Trophoblast cell (in vitro differentiated cells and primary cell): ENCODE data around the gene POM121L12.

ENCODE experiments used
- DNase-seq, 2 donors: peaks; one replicate each; pipeline ENCODE4 v3.0.0-alpha.2; 2016
- H2AFZ ChIP-seq: 2 replicates; pipeline ENCODE4 v1.6.1; 2013; ENCODE audit warnings: low read length, moderate library complexity, mild to moderate bottlenecking; ENCODE audit not compliant: insufficient read depth, poor library complexity
- H2AK5ac ChIP-seq: 2 replicates; pipeline ENCODE4 v1.6.1; 2013; ENCODE audit warnings: mild to moderate bottlenecking, low read length
- H2BK120ac ChIP-seq: 2 replicates; pipeline ENCODE4 v1.6.1; 2013; ENCODE audit warnings: low read length, mild to moderate bottlenecking, moderate library complexity; ENCODE audit not compliant: insufficient read depth, poor library complexity
- H2BK12ac ChIP-seq: 2 replicates; pipeline ENCODE4 v1.6.1; 2013; ENCODE audit warnings: mild to moderate bottlenecking, low read length, moderate library complexity
- H2BK5ac ChIP-seq: 2 replicates; pipeline ENCODE4 v1.6.1; 2013; ENCODE audit warnings: low read length, low read depth, moderate library complexity, mild to moderate bottlenecking; ENCODE audit not compliant: poor library complexity
- H3K14ac ChIP-seq: 2 replicates; pipeline ENCODE4 v1.6.1; 2013; ENCODE audit warnings: mild to moderate bottlenecking, low read length
- H3K18ac ChIP-seq: 2 replicates; pipeline ENCODE4 v1.6.1; 2013; ENCODE audit warnings: mild to moderate bottlenecking, low read length
- H3K23ac ChIP-seq: 2 replicates; pipeline ENCODE4 v1.6.1; 2013; ENCODE audit warnings: low read length
- H3K27ac ChIP-seq: 2 replicates; pipeline ENCODE4 v1.5.1; 2013; ENCODE audit warnings: low read depth, mild to moderate bottlenecking, inconsistent platforms, low read length, moderate library complexity
- H3K27me3 ChIP-seq: 2 replicates; pipeline ENCODE4 v1.6.1; 2013; ENCODE audit warnings: inconsistent platforms, mild to moderate bottlenecking, low read length, moderate library complexity; ENCODE audit not compliant: insufficient read depth
- H3K36me3 ChIP-seq, 2 experiments: 1 replicate in 1 of 2; 2 replicates in 1 of 2; pipeline ENCODE4 v1.6.1; 2013; ENCODE audit warnings: low read length in 2 of 2, mild to moderate bottlenecking in 2 of 2, moderate library complexity in 1 of 2; ENCODE audit not compliant: insufficient read depth in 2 of 2, control insufficient read depth in 1 of 2
- H3K4ac ChIP-seq: 2 replicates; pipeline ENCODE4 v1.6.1; 2013; ENCODE audit warnings: low read depth, mild to moderate bottlenecking, low read length, moderate library complexity
- H3K4me1 ChIP-seq, 2 experiments: 1 replicate in 1 of 2; 2 replicates in 1 of 2; pipeline ENCODE4 v1.6.1; 2013; ENCODE audit warnings: low read length in 2 of 2, mild to moderate bottlenecking in 2 of 2, moderate library complexity in 1 of 2; ENCODE audit not compliant: insufficient read depth in 2 of 2, control insufficient read depth in 1 of 2
- H3K4me2 ChIP-seq: 2 replicates; pipeline ENCODE4 v1.6.1; 2013; ENCODE audit warnings: inconsistent platforms, mild to moderate bottlenecking, low read length, moderate library complexity
- H3K4me3 ChIP-seq: 2 replicates; pipeline ENCODE4 v1.5.1; 2013; ENCODE audit warnings: mild to moderate bottlenecking, low read depth, low read length, inconsistent platforms
- H3K79me1 ChIP-seq: one replicate; pipeline ENCODE4 v1.6.1; 2013; ENCODE audit warnings: low read length
- H3K79me2 ChIP-seq: 2 replicates; pipeline ENCODE4 v1.6.1; 2013; ENCODE audit warnings: low read length, mild to moderate bottlenecking; ENCODE audit not compliant: control insufficient read depth, insufficient read depth, poor library complexity
- H3K9ac ChIP-seq: 2 replicates; pipeline ENCODE4 v1.6.1; 2013; ENCODE audit warnings: mild to moderate bottlenecking, low read length
- H3K9me3 ChIP-seq: 2 replicates; pipeline ENCODE4 v1.6.1; 2013; ENCODE audit warnings: low read depth, mild to moderate bottlenecking, control low read depth, inconsistent platforms, low read length; ENCODE audit not compliant: insufficient read depth
- H4K12ac ChIP-seq: 2 replicates; pipeline ENCODE4 v1.6.1; 2013; ENCODE audit warnings: low read depth, mild to moderate bottlenecking, low read length, moderate library complexity
- H4K8ac ChIP-seq: 2 replicates; pipeline ENCODE4 v1.6.1; 2013; ENCODE audit warnings: low read depth, mild to moderate bottlenecking, low read length, moderate library complexity
- H4K91ac ChIP-seq: one replicate; pipeline ENCODE4 v1.6.1; 2013; ENCODE audit warnings: low read depth, mild to moderate bottlenecking, low read length, moderate library complexity
- WGBS: extraction: QIAGEN DNeasy Blood & Tissue Kit; methylation state at CpG from one replicate; pipeline ENCODE4 v1.1.7; 2013; ENCODE audit warnings: missing lambda C conversion rate; ENCODE audit not compliant: insufficient read length, insufficient coverage; ENCODE audit errors: extremely low coverage; 5-methylcytosine and 5-hydroxymethylcytosine counted together

The POM121L12 gene

GRCh38 chr7:53015463-53015862 lies 20.0 kb upstream of the POM121L12 start:
- Histone ChIP-seq H2BK120ac (no peak overlapping the region), H4K12ac (no peak overlapping the region), H4K91ac (no peak overlapping the region), H2AFZ (no peak overlapping the region), H2BK12ac (no peak overlapping the region), H3K27me3 (no peaks in the 10 kb centered on the region), H3K4ac (no peak overlapping the region), H3K79me2 (no peaks in the 10 kb centered on the region), H3K4me2 (no peak overlapping the region), H3K79me1 (no peaks in the 10 kb centered on the region), H2AK5ac (no peak overlapping the region), H3K4me1 (no peaks in the 10 kb centered on the region), H3K36me3 (peaks cover 0 to 2% of the 10 kb centered on the region in 2 experiments), H2BK5ac (no peak overlapping the region), H4K8ac (no peak overlapping the region), H3K14ac (no peak overlapping the region), H3K9me3 (no peaks in the 10 kb centered on the region), H3K9ac (no peak overlapping the region), H3K23ac (no peak overlapping the region), H3K4me3 (no peak overlapping the region), H3K18ac (no peak overlapping the region), H3K27ac (no peak overlapping the region)
- no CpG with 5 or more reads among the region's 1 CpG for WGBS
- no peak for DNase-seq

GRCh38 chr7:53022893-53023292 lies 12.5 kb upstream of the POM121L12 start:
- Histone ChIP-seq H2BK12ac (no peak overlapping the region), H2AFZ (no peak overlapping the region), H3K4ac (no peak overlapping the region), H3K9me3 (no peaks in the 10 kb centered on the region), H3K9ac (no peak overlapping the region), H3K27ac (no peak overlapping the region), H3K23ac (no peak overlapping the region), H2BK120ac (no peak overlapping the region), H3K4me2 (no peak overlapping the region), H3K27me3 (no peaks in the 10 kb centered on the region), H4K91ac (no peak overlapping the region), H3K18ac (no peak overlapping the region), H3K79me1 (no peaks in the 10 kb centered on the region), H4K12ac (no peak overlapping the region), H3K36me3 (no peaks in the 10 kb centered on the region), H3K4me1 (no peaks in the 10 kb centered on the region), H3K4me3 (no peak overlapping the region), H2BK5ac (no peak overlapping the region), H3K14ac (no peak overlapping the region), H3K79me2 (no peaks in the 10 kb centered on the region), H4K8ac (no peak overlapping the region), H2AK5ac (no peak overlapping the region)
- no peak for DNase-seq
- WGBS = no CpG with 5 or more reads among the region's 5 CpGs

- Histone ChIP-seq H3K4me2 (no peak overlapping the region), H3K79me1 (no peaks in the 10 kb centered on the region), H4K12ac (no peak overlapping the region), H3K23ac (no peak overlapping the region), H3K4me1 (no peaks in the 10 kb centered on the region), H4K91ac (no peak overlapping the region), H3K27ac (no peak overlapping the region), H2AFZ (no peak overlapping the region), H3K9ac (no peak overlapping the region), H2BK5ac (no peak overlapping the region), H4K8ac (no peak overlapping the region), H2AK5ac (no peak overlapping the region), H3K4ac (no peak overlapping the region), H3K14ac (no peak overlapping the region), H3K79me2 (no peaks in the 10 kb centered on the region), H2BK12ac (no peak overlapping the region), H3K36me3 (no peaks in the 10 kb centered on the region), H2BK120ac (no peak overlapping the region), H3K9me3 (no peaks in the 10 kb centered on the region), H3K27me3 (no peaks in the 10 kb centered on the region), H3K18ac (no peak overlapping the region), H3K4me3 (no peak overlapping the region)
- DNase-seq = no peak
- WGBS = no CpG with 5 or more reads among the region's 2 CpGs
These were observed 13.2 kb downstream of the POM121L12 start for GRCh38 chr7:53048638-53049037.

GRCh38 chr7:53050433-53050832 lies 15.0 kb downstream of the POM121L12 start:
- H4K12ac ChIP-seq = no peak overlapping the region
- no peak overlapping the region for H3K27ac ChIP-seq
- no peak overlapping the region for H2BK120ac ChIP-seq
- no peak overlapping the region for H2AK5ac ChIP-seq
- no peak overlapping the region for H3K18ac ChIP-seq
- H3K9me3 ChIP-seq = no peaks in the 10 kb centered on the region
- no peak overlapping the region for H4K8ac ChIP-seq
- no peak overlapping the region for H2BK12ac ChIP-seq
- no peak overlapping the region for H3K9ac ChIP-seq
- no peak overlapping the region for H3K4me3 ChIP-seq
- no peaks in the 10 kb centered on the region for H3K79me1 ChIP-seq
- no peaks in the 10 kb centered on the region for H3K4me1 ChIP-seq
- H2AFZ ChIP-seq = no peak overlapping the region
- H3K14ac ChIP-seq = no peak overlapping the region
- no peak overlapping the region for H3K23ac ChIP-seq
- DNase-seq = no peak
- no CpG with 5 or more reads among the region's 2 CpGs for WGBS
- no peaks in the 10 kb centered on the region for H3K79me2 ChIP-seq
- no peaks in the 10 kb centered on the region for H3K36me3 ChIP-seq
- no peak overlapping the region for H4K91ac ChIP-seq
- no peaks in the 10 kb centered on the region for H3K27me3 ChIP-seq
- no peak overlapping the region for H3K4me2 ChIP-seq
- no peak overlapping the region for H3K4ac ChIP-seq
- no peak overlapping the region for H2BK5ac ChIP-seq
